ENCODE measurements around the gene NFATC1. TPM values are rescaled to one million over a fixed set of nuclear protein-coding genes. Genes with fewer than 3 reads are reported as not detected.

The NFATC1 gene
- total RNA-seq, 2 donors from 2014 or later, result 1.6 to 4.3 TPM

GRCh38 chr18:79566771-79567431 is 171.2 kb downstream of the NFATC1 start:
- no peaks in the 10 kb centered on the region for H3K4me1 ChIP-seq
- intact Hi-C loops (cut with DNase I), result no loop called here
- no peaks in the 10 kb centered on the region for H3K27me3 ChIP-seq
- no peak overlapping the region for H3K4me3 ChIP-seq
- no peak for DNase-seq
- H3K9me3 ChIP-seq, result no peaks in the 10 kb centered on the region
- H3K36me3 ChIP-seq, result no peaks in the 10 kb centered on the region
- TF ChIP-seq CTCF (IDR thresholded peaks at IDR 0.05), result no peak
- H3K9ac ChIP-seq (ENCODE audit: low read depth in 2 of 2, low read length in 2 of 2), result no peak overlapping the region
- H3K27ac ChIP-seq, result no peak overlapping the region

DNA sequence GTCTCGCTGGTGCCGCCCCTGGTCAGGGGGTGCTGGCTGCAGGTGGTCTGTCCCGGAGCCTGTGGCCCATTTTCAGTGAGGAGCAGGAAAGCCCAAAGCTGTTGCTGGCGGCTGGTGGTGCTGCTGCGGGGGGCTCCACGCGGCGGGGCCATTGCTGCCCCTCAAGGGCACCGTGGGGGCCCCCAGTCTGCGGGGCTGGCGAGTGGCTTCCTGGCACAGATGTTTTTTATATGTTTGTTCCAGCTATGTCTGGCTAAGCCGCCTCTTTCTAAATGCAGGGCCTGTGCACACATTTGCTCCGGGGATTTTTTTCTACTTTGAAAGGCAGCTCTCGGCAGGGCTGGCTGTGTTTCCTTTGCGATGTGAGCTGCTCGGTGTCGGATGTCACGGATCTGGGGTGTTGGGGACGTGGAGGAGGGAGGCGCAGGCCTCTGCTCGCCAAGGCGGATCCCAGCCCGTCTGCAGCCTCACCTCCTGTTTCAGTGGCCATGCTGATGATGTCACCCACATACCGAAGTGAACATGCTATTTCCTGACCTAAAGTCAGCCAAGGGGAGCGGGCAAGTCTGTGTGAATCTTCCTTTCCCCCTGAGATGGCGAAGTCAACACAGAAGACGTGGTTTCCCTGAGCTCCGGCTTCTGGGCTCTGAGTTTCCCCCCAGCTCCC is 171.9 kb downstream of the NFATC1 start:
- intact Hi-C loops (cut with DNase I), result no loop called here
- TF ChIP-seq CTCF (IDR thresholded peaks at IDR 0.05), result no peak
- Histone ChIP-seq H3K27ac (no peak overlapping the region), H3K4me1 (no peaks in the 10 kb centered on the region), H3K27me3 (no peaks in the 10 kb centered on the region), H3K9me3 (no peaks in the 10 kb centered on the region), H3K4me3 (no peak overlapping the region), H3K36me3 (no peaks in the 10 kb centered on the region), H3K9ac (ENCODE audit: low read depth in 2 of 2, low read length in 2 of 2) (no peak overlapping the region)
- no peak for DNase-seq

DNA sequence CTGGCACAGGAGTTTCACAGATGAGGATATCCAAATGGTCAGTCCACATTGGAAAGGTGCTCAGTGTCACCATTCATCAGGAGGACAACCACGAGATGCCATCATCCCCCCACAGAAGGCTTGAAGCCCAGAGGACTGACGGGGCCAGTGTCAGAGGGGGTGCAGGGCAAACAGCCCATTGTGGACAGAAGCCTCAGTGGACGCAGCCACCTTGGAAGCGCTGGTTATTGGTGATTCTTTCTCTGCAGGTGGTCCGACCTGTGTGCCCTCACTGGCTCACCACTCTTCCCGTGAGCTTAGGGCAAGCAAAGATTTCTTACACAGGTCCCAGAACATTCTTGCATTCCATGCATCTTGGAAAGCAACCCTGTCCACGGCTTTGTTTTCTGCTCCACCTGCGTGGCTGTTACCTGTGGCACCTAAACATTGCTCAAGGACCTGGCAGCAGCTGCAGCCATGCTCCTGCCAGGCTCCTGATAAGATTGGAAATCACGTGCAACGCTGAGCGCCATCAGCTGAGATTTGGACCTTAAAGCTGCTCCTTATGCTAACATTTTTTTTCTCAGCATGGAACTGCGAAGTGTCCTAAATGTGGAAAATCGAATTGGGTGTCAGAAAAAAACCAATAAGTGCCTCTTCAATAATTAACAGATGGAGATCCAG is 172.9 kb downstream of the NFATC1 start:
- TF ChIP-seq CTCF (IDR thresholded peaks at IDR 0.05), result no peak
- Histone ChIP-seq H3K27ac (no peak overlapping the region), H3K9me3 (no peaks in the 10 kb centered on the region), H3K36me3 (no peaks in the 10 kb centered on the region), H3K9ac (ENCODE audit: low read depth in 2 of 2, low read length in 2 of 2) (no peak overlapping the region), H3K4me1 (no peaks in the 10 kb centered on the region), H3K27me3 (no peaks in the 10 kb centered on the region), H3K4me3 (no peak overlapping the region)
- intact Hi-C loops (cut with DNase I), result no loop called here
- DNase-seq, result no peak

DNA sequence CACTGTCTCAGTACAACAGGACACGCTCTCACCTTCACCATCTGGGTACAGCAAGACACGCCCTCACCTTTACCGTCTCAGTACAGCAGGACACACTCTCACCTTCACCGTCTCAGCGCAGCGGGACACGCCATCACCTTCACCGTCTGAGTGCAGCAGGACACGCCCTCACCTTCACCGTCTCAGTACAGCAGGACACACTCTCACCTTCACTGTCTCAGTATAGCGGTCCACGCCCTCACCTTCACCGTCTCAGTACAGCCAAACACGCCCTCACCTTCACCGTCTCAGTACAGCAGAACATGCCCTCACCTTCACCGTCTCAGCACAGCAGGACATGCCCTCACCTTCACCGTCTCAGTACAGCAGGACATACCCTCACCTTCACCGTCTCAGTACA is 174.0 kb downstream of the NFATC1 start:
- H3K9ac ChIP-seq (ENCODE audit: low read depth in 2 of 2, low read length in 2 of 2), result no peak overlapping the region
- H3K27ac ChIP-seq, result no peak overlapping the region
- H3K4me1 ChIP-seq, result no peaks in the 10 kb centered on the region
- H3K4me3 ChIP-seq, result no peak overlapping the region
- H3K36me3 ChIP-seq, result no peaks in the 10 kb centered on the region
- no peaks in the 10 kb centered on the region for H3K27me3 ChIP-seq
- DNase-seq, result peak; percentile 18
- no peak for TF ChIP-seq CTCF (IDR thresholded peaks at IDR 0.05)
- intact Hi-C loops (cut with DNase I), result no loop called here
- no peaks in the 10 kb centered on the region for H3K9me3 ChIP-seq

- Histone ChIP-seq H3K36me3 (no peaks in the 10 kb centered on the region), H3K27me3 (no peaks in the 10 kb centered on the region), H3K9me3 (no peaks in the 10 kb centered on the region), H3K4me1 (no peaks in the 10 kb centered on the region), H3K9ac (ENCODE audit: low read depth in 2 of 2, low read length in 2 of 2) (no peak overlapping the region), H3K27ac (no peak overlapping the region), H3K4me3 (no peak overlapping the region)
- DNase-seq, result peak; percentile 16
- intact Hi-C loops (cut with DNase I), result no loop called here
- TF ChIP-seq CTCF (IDR thresholded peaks at IDR 0.05), result no peak
Measured at GRCh38 chr18:79570266-79571201, 174.8 kb downstream of the NFATC1 start.
